HG02870 (cell line): ENCODE data around the gene TRIM16.
"Not testable (repeated sequence)": the region's sequence is repeated elsewhere in the genome, so short reads cannot be mapped to it uniquely, and the experiment has no call there.

Experiments used
- ATAC-seq: cut with Tn5 transposase; IDR thresholded peaks from one replicate; pipeline ENCODE4 v1.9.1; 2021; ENCODE audit warnings: mild to moderate bottlenecking, moderate library complexity; ENCODE audit not compliant: unreplicated experiment

TRIM16 gene

GRCh38 chr17:15683824-15684478, at the start of gene TRIM16:
Gene TRIM16, minus strand, starts transcription at chr17:15684311. Its CDS starts 32,702 bp downstream, at chr17:15651609.
- ATAC-seq: peak; percentile 86

GRCh38 chr17:15733174-15733789, 49.2 kb upstream of the TRIM16 start:
- not testable (repeated sequence) for ATAC-seq

DNA sequence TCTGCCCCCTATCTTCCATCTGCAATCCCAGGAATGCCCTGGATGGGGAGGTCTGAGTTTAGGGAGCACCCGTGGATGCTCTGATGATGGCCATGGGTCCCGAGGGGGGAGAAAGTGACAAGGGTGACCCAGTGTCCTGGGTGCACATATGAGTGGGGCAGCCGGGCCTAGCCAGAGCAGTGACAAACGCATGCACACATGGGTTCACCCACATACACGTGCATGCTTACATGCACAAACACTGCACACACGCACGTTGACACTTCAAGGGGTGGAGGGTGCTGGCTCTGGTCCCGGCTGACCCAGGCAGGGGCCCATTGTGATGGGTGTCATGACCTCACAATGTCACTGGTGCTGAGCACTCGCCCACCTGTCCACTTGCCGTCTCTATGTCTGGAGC, 47.8 kb upstream of the TRIM16 start, which contains the start of gene TBC1D26:
TSS of gene TBC1D26 (plus strand) at position 384 of the 400 bp plus-strand sequence. CDS start 3,066 bp downstream, outside the sequence.
- ATAC-seq: not testable (repeated sequence)

- ATAC-seq: not testable (repeated sequence)
Measured at GRCh38 chr17:15730535-15730934, 46.4 kb upstream of the TRIM16 start.

GRCh38 chr17:15716601-15717563, 32.8 kb upstream of the TRIM16 start:
- ATAC-seq: not testable (repeated sequence)

DNA sequence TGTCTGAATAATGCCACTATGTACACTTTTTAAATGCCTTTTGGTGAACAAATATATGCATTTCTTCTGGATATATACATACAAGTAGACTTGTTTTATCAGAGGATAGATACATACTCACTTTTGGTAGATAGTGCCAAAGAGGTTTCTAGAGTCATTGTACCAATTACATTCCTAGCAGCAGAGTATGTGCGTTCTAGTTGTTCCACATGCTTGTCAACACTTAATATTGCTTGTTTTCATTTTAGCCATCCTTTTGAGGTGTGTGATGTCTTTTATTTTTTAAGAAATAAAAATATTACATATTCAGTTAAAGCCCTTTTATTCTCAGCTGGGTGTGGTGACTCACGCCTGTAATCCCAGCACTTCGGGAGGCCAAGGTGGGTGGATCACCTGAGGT, 24.8 kb upstream of the TRIM16 start:
- not testable (repeated sequence) for ATAC-seq

- not testable (repeated sequence) for ATAC-seq
Measured at GRCh38 chr17:15704813-15705212, 20.7 kb upstream of the TRIM16 start.

DNA sequence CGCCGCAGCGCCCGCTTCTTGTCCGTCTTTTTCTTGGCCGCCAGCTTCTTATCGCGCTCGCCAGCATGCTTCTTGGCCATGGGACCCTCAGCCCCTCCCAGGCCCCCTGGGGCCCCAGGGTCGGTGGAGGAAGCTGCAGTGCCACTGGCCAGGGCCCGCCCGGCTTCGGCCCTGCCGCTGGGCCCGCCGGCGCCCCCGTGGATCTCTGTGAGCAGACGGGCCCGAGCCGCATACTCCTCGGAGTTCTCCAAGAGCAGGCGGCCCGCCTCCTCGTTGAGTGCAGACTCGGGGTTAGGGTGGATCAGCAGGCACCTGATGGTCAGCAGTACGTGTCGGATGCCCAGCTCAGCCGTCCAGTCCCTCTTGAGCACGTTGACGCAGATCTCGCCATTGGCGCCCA, 20.1 kb upstream of the TRIM16 start:
- ATAC-seq: not testable (repeated sequence)

DNA sequence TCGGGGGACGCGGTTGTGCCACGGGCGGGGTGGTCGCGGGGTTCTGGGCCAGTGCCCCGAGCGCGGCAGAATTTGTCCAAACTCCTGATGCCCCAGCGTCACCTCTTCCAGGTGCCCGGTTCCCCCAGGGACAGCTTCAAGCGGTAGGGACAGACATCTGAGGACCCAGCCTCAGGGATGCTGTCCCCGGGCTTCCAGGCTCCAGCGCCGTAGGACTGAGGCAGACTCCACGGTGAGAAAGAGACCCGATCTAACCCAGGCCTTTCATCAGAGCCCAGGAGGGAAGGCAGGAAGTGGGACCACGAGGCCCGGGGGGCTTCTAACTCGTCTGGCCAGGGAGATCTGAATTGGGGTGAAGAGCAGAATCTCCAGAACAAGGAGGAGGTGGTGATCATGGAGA, 15.8 kb upstream of the TRIM16 start:
- ATAC-seq: not testable (repeated sequence)

DNA sequence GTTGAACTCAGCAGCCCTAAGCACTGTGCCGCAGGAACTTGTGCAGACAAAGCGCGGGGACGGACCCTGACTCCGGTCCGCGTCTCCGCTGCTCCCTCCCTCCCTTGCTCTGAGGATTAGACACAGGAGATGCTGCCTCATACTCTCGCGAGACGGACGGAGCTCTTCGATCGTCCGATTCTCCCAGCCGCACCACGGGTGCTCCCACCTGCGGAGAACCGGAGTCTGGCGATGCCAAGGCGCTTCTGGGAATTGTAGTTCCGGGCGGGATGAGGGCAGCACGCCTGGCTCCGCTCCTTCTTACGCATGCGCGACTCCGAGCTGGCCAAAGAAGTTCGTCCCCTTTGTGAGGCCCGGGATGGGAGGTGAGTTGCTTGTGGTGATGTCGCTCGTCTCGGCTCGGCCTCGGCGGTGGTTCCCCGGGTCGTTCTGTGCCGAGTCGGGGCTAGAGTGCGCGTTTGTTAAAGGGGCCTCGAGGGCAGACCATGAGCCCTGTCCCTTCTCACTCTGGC, 15.4 kb upstream of the TRIM16 start, which contains the start of gene ZNF286A:
TSS of gene ZNF286A (plus strand) at position 340 of the 512 bp plus-strand sequence. CDS start 578 bp downstream, outside the sequence.
- peak; percentile 94 for ATAC-seq

DNA sequence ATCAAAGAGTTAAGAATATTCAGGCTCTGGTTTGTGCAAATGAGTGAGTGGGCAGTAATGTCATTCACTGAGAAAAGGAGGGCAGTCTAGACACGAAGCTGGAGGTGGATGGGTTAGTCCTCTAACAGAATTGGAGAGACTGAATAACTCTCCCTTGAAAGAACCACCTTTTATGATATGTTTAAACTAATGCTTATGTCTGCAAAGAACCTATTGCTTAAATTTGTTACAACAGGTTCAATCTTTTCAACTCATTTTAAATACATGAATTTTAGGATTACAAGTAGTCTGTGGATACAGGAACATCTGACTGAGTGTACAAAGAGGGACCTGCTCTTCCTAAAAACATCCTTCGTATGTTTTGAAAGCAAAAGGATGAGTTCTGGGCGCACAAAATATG, 14.9 kb upstream of the TRIM16 start:
- ATAC-seq: not testable (repeated sequence)

DNA sequence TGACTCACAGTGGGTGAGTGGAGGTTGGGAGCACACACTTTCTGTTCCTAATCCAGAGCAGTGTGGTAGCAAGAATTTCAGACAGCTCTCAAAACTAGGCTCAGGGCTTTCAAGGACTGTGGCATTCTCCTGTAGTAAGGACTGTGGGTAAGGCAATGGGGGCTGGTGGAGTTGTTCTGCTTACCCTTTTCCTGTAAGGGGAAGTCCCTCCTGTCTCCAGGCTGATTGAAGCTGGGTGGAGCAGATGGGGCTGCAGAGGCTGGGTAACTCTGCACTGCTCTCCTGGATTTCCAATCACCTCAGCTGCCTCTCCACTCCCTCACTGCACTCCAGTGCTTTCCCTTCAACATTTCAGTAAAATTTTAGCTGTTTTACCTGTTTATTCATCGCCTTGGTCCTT, 3.4 kb upstream of the TRIM16 start:
- ATAC-seq: not testable (repeated sequence)

DNA sequence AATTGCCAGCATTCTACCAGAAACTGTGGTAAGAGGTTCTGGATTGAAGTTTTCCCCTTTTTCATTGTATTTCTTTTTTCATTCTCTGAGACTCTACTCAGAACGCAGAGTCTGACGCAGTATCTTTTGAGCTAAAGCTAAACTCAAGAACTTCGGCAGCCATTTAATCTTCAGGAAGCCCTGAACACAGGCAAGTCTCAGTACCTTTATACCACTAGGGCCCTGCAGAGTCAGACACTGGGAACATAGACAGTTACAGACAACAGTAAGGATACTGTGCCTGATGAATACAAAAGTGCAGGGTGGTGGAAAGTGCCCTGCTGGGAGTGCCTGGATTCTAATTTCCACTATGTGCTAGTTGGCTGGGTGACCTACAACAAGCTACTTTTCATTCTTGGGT, 976 bp downstream of the TRIM16 start:
- not testable (repeated sequence) for ATAC-seq

DNA sequence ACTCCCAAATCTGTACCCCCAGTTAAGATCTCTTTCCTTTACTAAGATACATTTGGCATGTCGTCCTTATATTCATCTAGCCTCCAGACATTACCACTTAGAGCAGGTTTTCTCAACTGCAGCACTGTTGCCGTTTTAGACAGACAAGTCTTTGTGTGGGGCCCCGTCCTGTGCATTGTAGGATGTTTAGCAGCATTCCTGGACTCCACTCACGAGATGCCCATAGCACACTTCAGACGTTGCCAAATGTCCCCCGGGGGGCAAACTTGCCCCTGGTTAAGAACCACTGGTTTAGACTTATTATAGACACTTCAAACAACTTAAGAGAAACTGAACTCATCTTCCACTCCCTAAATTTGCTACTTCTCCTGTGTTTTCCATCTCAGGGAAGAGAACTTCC, 8.1 kb downstream of the TRIM16 start:
- ATAC-seq: not testable (repeated sequence)

- ATAC-seq: not testable (repeated sequence)
Measured at GRCh38 chr17:15674640-15675039, 9.5 kb downstream of the TRIM16 start.

GRCh38 chr17:15669526-15669925, 14.6 kb downstream of the TRIM16 start:
- not testable (repeated sequence) for ATAC-seq

DNA sequence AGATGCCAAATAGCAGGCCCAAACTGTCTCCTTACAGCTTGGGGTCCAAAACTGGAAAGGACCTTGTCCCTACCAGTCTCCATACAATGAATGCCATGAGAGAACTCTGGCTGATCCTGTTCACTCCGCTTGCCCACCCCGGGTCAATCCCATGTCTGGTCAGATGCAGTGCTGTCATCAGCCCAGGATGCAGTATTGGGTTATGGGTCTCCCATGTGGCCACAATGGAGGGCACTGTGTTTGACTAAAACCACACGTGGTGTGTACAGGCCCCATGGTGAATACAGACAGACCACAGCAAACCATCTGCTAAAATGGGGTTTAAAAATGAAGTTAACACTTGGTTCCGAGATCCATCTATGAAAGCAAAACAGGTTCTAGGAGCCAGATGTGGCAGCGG, 20.4 kb downstream of the TRIM16 start:
- ATAC-seq: no peak

DNA sequence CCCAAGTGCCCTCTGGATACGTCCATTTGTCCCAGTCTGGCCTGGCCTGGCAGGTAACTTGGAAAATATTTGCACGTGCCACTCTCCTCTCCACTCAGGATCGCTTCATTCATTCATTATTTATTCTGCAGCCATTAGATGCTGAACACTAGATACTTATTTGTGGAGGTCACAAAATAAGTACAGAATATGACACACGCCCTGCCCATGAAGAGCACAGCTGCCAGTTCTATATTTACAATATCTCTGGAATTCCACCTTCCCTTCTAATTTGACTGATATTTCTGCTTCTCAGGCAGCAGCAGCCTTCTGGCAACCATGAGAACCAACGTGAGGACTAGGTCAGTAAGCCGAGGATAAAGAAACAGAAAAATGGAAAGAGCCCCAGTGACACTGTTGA, 20.9 kb downstream of the TRIM16 start:
- no peak for ATAC-seq

GRCh38 chr17:15662681-15663080, 21.4 kb downstream of the TRIM16 start:
- ATAC-seq: no peak

DNA sequence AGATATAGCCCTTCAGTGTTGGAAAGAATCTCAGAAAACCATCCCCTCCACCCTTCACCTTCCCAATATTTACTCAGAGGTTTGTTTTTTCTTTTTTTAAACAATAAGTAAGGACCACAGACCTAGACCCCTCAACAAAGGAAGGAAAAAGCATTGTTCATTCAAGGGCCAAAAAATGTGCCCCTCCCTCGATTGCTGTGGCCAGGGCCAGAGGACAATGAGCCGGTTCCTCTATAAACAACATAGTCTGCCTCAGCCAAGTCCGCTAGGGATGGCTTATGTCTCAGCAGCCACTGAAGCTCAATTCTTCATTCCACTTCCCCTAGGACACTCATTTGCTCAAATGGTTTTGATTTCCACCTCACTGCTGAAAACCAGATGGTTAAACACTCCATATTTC, 24.0 kb downstream of the TRIM16 start:
- ATAC-seq: no peak

DNA sequence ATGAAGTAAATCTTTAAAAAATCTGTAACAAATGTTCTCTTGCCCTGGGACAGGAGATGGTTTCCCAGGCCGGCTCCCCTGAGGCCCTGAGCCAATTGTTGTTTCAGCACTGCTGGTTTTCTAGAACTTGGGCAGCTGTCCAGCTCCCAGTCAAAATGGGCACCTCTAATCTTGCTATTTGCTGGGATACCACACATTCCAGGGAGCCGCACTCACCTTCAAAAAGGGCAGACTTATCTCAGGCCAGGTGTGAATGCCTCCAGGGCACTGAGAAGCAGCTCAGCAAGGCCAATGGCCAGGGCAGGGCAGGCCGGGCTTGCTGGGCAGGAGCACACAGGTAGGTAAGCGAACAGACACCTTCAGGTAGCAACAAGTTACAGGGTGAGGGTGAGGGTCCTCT, 24.4 kb downstream of the TRIM16 start:
- ATAC-seq: no peak
